ENCODE measurements around the gene YJU2.
"Not testable (repeated sequence)": the region's sequence is repeated elsewhere in the genome, so short reads cannot be mapped to it uniquely, and the experiment has no call there.

YJU2 gene

DNA sequence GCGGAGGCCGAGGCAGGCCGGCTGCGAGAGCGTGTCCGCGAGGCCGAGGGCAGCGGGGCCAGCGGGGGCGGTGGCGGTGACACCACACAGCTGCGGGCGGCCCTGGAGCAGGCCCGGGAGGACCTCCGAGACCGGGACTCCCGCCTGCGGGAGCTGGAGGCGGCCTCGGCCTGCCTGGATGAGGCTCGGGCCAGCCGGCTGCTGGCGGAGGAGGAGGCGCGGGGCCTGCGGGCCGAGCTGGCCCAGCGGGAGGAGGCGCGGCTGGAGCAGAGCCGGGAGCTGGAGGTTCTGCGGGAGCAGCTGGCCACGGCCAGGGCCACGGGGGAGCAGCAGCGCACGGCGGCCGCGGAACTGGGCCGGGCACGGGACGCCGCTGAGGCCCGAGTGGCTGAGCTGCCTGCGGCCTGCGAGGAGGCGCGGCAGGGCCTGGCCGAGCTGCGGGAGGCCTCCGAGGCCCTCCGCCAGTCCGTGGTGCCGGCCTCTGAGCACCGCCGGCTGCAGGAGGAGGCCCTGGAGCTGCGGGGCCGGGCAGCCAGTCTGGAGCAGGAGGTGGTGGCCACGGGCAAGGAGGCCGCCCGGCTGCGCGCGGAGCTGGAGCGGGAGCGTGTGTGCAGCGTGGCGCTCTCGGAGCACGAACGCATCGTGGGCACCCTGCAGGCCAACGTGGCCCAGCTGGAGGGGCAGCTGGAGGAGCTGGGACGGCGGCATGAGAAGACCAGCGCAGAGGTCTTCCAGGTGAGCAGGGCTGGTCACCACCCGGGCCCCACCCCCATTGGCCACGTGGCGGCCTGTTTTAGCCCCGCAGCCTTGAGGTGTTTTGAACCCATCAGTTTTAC, 29.2 kb upstream of the YJU2 start:
- H3K36me3 ChIP-seq (ENCODE audit: insufficient read depth, low read length), result no peaks in the 10 kb centered on the region
- H3K9me2 ChIP-seq (replicated peaks; ENCODE audit: low read depth, low read length), result no peaks in the 10 kb centered on the region
- H3K9ac ChIP-seq (ENCODE audit: low read depth, low read length, poor library complexity, severe bottlenecking), result no peak overlapping the region
- H3K4me3 ChIP-seq (ENCODE audit: low read length, poor library complexity, severe bottlenecking), result no peak overlapping the region
- no peaks in the 10 kb centered on the region for H4K20me1 ChIP-seq (ENCODE audit: insufficient read depth, low read length, poor library complexity, severe bottlenecking)
- H3K27me3 ChIP-seq (ENCODE audit: insufficient read depth, low read length, poor library complexity, severe bottlenecking), result no peaks in the 10 kb centered on the region
- no peaks in the 10 kb centered on the region for H3K79me2 ChIP-seq (ENCODE audit: insufficient read depth, low read length)
- H3K4me1 ChIP-seq (ENCODE audit: insufficient read depth, low read length, poor library complexity, severe bottlenecking), result no peaks in the 10 kb centered on the region
- H3K9me3 ChIP-seq (ENCODE audit: insufficient read depth, low read depth, low read length), result no peaks in the 10 kb centered on the region
- H3F3A ChIP-seq (ENCODE audit: low read depth), result no peaks in the 10 kb centered on the region
- H3K4me2 ChIP-seq (ENCODE audit: low read depth, low read length, poor library complexity, severe bottlenecking), result no peak overlapping the region
- TF ChIP-seq EZH2phosphoT487 (IDR thresholded peaks at IDR 0.05; ENCODE audit: borderline replicate concordance), result no peak
- TF ChIP-seq, protein P1, sequence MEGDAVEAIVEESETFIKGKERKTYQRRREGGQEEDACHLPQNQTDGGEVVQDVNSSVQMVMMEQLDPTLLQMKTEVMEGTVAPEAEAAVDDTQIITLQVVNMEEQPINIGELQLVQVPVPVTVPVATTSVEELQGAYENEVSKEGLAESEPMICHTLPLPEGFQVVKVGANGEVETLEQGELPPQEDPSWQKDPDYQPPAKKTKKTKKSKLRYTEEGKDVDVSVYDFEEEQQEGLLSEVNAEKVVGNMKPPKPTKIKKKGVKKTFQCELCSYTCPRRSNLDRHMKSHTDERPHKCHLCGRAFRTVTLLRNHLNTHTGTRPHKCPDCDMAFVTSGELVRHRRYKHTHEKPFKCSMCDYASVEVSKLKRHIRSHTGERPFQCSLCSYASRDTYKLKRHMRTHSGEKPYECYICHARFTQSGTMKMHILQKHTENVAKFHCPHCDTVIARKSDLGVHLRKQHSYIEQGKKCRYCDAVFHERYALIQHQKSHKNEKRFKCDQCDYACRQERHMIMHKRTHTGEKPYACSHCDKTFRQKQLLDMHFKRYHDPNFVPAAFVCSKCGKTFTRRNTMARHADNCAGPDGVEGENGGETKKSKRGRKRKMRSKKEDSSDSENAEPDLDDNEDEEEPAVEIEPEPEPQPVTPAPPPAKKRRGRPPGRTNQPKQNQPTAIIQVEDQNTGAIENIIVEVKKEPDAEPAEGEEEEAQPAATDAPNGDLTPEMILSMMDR (conservative IDR thresholded peaks at IDR 0.05; ENCODE audit: low read length), result no peak
- no peak overlapping the region for H2AFZ ChIP-seq (ENCODE audit: low read length)

DNA sequence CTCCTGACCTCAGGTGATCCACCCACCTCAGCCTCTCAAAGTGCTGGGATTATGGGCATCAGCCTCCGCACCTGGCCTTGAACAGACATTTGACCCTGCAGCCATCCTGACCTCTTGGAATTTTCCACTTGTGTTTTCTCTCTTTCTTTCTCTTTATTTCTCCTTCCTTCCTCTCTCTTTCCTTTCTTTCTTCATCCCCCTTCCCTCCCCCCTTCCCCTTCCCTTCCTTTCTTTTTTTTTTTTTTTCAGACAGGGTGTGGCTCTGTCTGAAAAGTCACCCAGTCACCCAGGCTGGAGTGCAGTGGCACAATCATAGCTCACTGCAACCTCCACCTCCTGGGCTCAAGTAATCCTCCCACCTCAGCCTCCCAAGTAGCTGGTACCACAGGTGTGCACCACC, 28.4 kb upstream of the YJU2 start:
- H3K4me1 ChIP-seq (ENCODE audit: insufficient read depth, low read length, poor library complexity, severe bottlenecking); H3K36me3 ChIP-seq (ENCODE audit: insufficient read depth, low read length); H3K4me3 ChIP-seq (ENCODE audit: low read length, poor library complexity, severe bottlenecking); H2AFZ ChIP-seq (ENCODE audit: low read length); H3K9ac ChIP-seq (ENCODE audit: low read depth, low read length, poor library complexity, severe bottlenecking); H3K4me2 ChIP-seq (ENCODE audit: low read depth, low read length, poor library complexity, severe bottlenecking); H4K20me1 ChIP-seq (ENCODE audit: insufficient read depth, low read length, poor library complexity, severe bottlenecking); H3K9me2 ChIP-seq (replicated peaks; ENCODE audit: low read depth, low read length); H3K27me3 ChIP-seq (ENCODE audit: insufficient read depth, low read length, poor library complexity, severe bottlenecking); H3K79me2 ChIP-seq (ENCODE audit: insufficient read depth, low read length); H3K9me3 ChIP-seq (ENCODE audit: insufficient read depth, low read depth, low read length); H3F3A ChIP-seq (ENCODE audit: low read depth): not testable (repeated sequence)

DNA sequence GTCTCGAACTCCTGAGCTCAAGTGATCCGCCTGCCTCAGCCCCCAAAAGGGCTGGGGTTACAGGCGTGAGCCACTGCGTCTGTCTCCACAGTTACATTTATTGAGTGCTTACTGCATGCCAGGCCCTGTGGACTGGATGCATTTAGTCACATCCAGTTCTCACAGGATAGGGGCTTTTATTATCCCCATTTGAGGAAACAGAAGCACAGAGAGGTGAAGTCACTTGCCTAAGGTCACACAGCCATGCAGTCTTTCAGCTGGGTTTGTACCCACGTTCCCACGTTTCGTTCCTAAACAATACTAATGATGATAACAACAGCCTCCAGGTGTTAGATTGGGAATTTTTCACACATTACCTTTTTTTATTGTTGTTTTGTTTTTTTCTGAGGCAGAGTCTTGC, 26.7 kb upstream of the YJU2 start:
- H3K36me3 ChIP-seq (ENCODE audit: insufficient read depth, low read length), result no peaks in the 10 kb centered on the region
- no peak overlapping the region for H3K4me3 ChIP-seq (ENCODE audit: low read length, poor library complexity, severe bottlenecking)
- no peaks in the 10 kb centered on the region for H3K27me3 ChIP-seq (ENCODE audit: insufficient read depth, low read length, poor library complexity, severe bottlenecking)
- TF ChIP-seq, protein P1 (conservative IDR thresholded peaks at IDR 0.05; ENCODE audit: low read length), result no peak
- no peak for TF ChIP-seq EZH2phosphoT487 (IDR thresholded peaks at IDR 0.05; ENCODE audit: borderline replicate concordance)
- no peaks in the 10 kb centered on the region for H3K9me2 ChIP-seq (replicated peaks; ENCODE audit: low read depth, low read length)
- no peak overlapping the region for H2AFZ ChIP-seq (ENCODE audit: low read length)
- no peaks in the 10 kb centered on the region for H4K20me1 ChIP-seq (ENCODE audit: insufficient read depth, low read length, poor library complexity, severe bottlenecking)
- no peaks in the 10 kb centered on the region for H3K4me1 ChIP-seq (ENCODE audit: insufficient read depth, low read length, poor library complexity, severe bottlenecking)
- H3K9ac ChIP-seq (ENCODE audit: low read depth, low read length, poor library complexity, severe bottlenecking), result no peak overlapping the region
- no peaks in the 10 kb centered on the region for H3K9me3 ChIP-seq (ENCODE audit: insufficient read depth, low read depth, low read length)
- H3K79me2 ChIP-seq (ENCODE audit: insufficient read depth, low read length), result no peaks in the 10 kb centered on the region
- no peaks in the 10 kb centered on the region for H3F3A ChIP-seq (ENCODE audit: low read depth)
- H3K4me2 ChIP-seq (ENCODE audit: low read depth, low read length, poor library complexity, severe bottlenecking), result no peak overlapping the region

DNA sequence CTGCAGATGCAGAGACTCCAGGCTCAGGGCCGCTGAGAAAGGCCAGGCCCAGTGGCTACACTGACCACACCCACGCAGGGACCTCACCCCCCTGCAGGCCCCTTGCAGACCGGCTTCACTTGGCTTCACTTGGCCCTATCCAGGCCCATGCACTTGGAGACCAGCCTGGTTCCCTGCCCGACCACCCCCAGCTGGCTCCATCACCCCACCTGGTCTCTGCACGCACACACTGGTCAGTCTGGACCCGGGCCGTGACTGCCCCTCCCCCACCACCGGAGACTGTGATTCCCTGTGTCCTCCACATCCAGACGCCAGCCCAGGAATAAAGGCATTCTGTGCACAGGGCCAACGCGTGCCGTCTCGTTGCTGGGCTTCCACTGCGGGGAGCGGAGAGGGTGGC, 22.4 kb upstream of the YJU2 start:
- Histone ChIP-seq H3K4me3 (ENCODE audit: low read length, poor library complexity, severe bottlenecking) (no peak overlapping the region), H3F3A (ENCODE audit: low read depth) (no peaks in the 10 kb centered on the region), H4K20me1 (ENCODE audit: insufficient read depth, low read length, poor library complexity, severe bottlenecking) (no peaks in the 10 kb centered on the region), H3K9me2 (replicated peaks; ENCODE audit: low read depth, low read length) (no peaks in the 10 kb centered on the region), H3K27me3 (ENCODE audit: insufficient read depth, low read length, poor library complexity, severe bottlenecking) (peaks cover 11% of the 10 kb centered on the region), H3K9me3 (ENCODE audit: insufficient read depth, low read depth, low read length) (no peaks in the 10 kb centered on the region), H3K79me2 (ENCODE audit: insufficient read depth, low read length) (no peaks in the 10 kb centered on the region), H2AFZ (ENCODE audit: low read length) (no peak overlapping the region), H3K36me3 (ENCODE audit: insufficient read depth, low read length) (no peaks in the 10 kb centered on the region), H3K4me1 (ENCODE audit: insufficient read depth, low read length, poor library complexity, severe bottlenecking) (no peaks in the 10 kb centered on the region), H3K4me2 (ENCODE audit: low read depth, low read length, poor library complexity, severe bottlenecking) (no peak overlapping the region), H3K9ac (ENCODE audit: low read depth, low read length, poor library complexity, severe bottlenecking) (no peak overlapping the region)
- TF ChIP-seq, protein P1 (conservative IDR thresholded peaks at IDR 0.05; ENCODE audit: low read length), result no peak
- no peak for TF ChIP-seq EZH2phosphoT487 (IDR thresholded peaks at IDR 0.05; ENCODE audit: borderline replicate concordance)
